Bronchial epithelial cell (primary cell): ENCODE data around the gene RIC3. TPM values are rescaled to one million over a fixed set of nuclear protein-coding genes. Genes with fewer than 3 reads are reported as not detected.

Experiments used
- DNase-seq: peaks from one replicate; pipeline ENCODE4 v3.0.0-alpha.2; 2010; ENCODE audit warnings: low read depth
- FAIRE-seq: peaks from 2 replicates; lab custom pipeline; 2011; peaks lifted over from hg19 to GRCh38; lab: Jason Lieb, UNC
- H3K27me3 ChIP-seq: 2 replicates; pipeline ENCODE4 v1.5.1; 2011; ENCODE audit warnings: low read length; ENCODE audit not compliant: control insufficient read depth, insufficient read depth
- H3K36me3 ChIP-seq: 2 replicates; pipeline ENCODE4 v1.5.1; 2011; ENCODE audit warnings: low read length; ENCODE audit not compliant: control insufficient read depth, insufficient read depth
- H3K4me3 ChIP-seq: 2 replicates; pipeline ENCODE4 v1.5.1; 2011; ENCODE audit warnings: mild to moderate bottlenecking, low read depth, low read length, control low read depth
- CTCF ChIP-seq: IDR thresholded peaks from 2 replicates; pipeline ENCODE4 v1.5.1; 2011; ENCODE audit warnings: mild to moderate bottlenecking, moderate library complexity, low read length, control low read depth, inconsistent platforms; ENCODE audit not compliant: insufficient read depth, severe bottlenecking
- total RNA-seq: library from RNA; depleted of rRNA; stranded (reverse); fragments of >200 nt; gene quantifications from 2 replicates; pipeline ENCODE4 v1.2.1, GENCODE V29; 2014

The RIC3 gene
- total RNA-seq, 1 donor from 2014 or later, result 0.26 TPM

DNA sequence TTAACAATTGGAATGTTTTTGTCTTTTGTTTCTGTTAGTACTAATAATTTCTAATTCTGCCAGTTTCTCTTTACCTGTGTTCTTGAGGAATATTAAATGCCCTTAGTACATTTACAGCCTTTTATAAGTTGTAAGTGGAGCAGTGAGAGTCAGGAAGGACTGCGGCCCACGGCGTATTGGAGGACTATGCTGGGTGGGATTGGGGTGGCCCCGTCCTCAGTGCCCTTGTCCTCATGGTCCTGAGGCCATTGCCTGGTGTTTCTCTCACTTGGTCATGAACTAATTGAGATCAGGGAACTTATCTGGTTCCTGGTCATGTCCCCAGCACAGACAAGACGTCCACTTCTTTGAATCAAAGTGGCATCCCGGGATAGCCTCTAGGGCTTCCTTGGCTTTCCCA, 84.5 kb downstream of the RIC3 start:
- H3K36me3 ChIP-seq, result no peaks in the 10 kb centered on the region
- no peak for FAIRE-seq

GRCh38 chr11:8083871-8084281, 84.9 kb downstream of the RIC3 start:
- Histone ChIP-seq H3K27me3 (peaks cover 16% of the 10 kb centered on the region), H3K4me3 (no peak overlapping the region), H3K36me3 (no peaks in the 10 kb centered on the region)
- DNase-seq (no peak), FAIRE-seq (no peak)
- no peak for TF ChIP-seq CTCF

More for the DNA sequence above, 84.5 kb downstream of the RIC3 start:
- DNase-seq, result no peak
- Histone ChIP-seq H3K27me3 (peaks cover 16% of the 10 kb centered on the region), H3K4me3 (no peak overlapping the region)
- TF ChIP-seq CTCF, result no peak

- no peak for FAIRE-seq
- no peak for TF ChIP-seq CTCF
Measured at GRCh38 chr11:8083088-8083395, 85.8 kb downstream of the RIC3 start.

GRCh38 chr11:8082391-8083087, 86.3 kb downstream of the RIC3 start:
- peaks cover 16% of the 10 kb centered on the region for H3K27me3 ChIP-seq
- no peaks in the 10 kb centered on the region for H3K36me3 ChIP-seq
- FAIRE-seq (no peak), DNase-seq (no peak)
- TF ChIP-seq CTCF, result no peak
- H3K4me3 ChIP-seq, result no peak overlapping the region

More at GRCh38 chr11:8083088-8083395, 85.8 kb downstream of the RIC3 start:
- Histone ChIP-seq H3K27me3 (peaks cover 16% of the 10 kb centered on the region), H3K36me3 (no peaks in the 10 kb centered on the region), H3K4me3 (no peak overlapping the region)
- DNase-seq, result no peak

- Histone ChIP-seq H3K27me3 (peaks cover 16% of the 10 kb centered on the region), H3K36me3 (no peaks in the 10 kb centered on the region), H3K4me3 (peak overlapping the region; percentile 31)
- no peak for TF ChIP-seq CTCF
- FAIRE-seq (no peak), DNase-seq (no peak)
Measured at GRCh38 chr11:8081591-8082250, 87.1 kb downstream of the RIC3 start.
